Psoas muscle (tissue), 8 donors: Measurements from ENCODE around the gene MISP3. TPM values are rescaled to one million over a fixed set of nuclear protein-coding genes. Genes with fewer than 3 reads are reported as not detected.

ENCODE experiments used
- ATAC-seq, 4 donors: fragments of 200-7000 bp; cut with Tn5 transposase; one replicate each; pipeline ENCODE4 v1.9.1; 2020; ENCODE audit warnings: moderate library complexity in 3 of 4, mild to moderate bottlenecking in 2 of 4
- DNase-seq, 2 donors: peaks; one replicate each; pipeline ENCODE4 v3.0.0-alpha.2; 2020
- H3K27ac ChIP-seq: fragments of 200-600 bp; one replicate; pipeline ENCODE4 v1.8.0; 2022
- H3K27me3 ChIP-seq, 3 donors: fragments of 200-600 bp in 1 of 3; one replicate each; pipeline versions ENCODE4 v1.6.1 to v1.8.0; 2013 to 2022; ENCODE audit warnings: low read length in 2 of 3, mild to moderate bottlenecking in 2 of 3, moderate library complexity in 1 of 3; ENCODE audit not compliant: insufficient read depth in 3 of 3
- H3K36me3 ChIP-seq, 2 donors: fragments of 200-600 bp in 1 of 2; one replicate each; pipeline versions ENCODE4 v1.6.1 to v1.8.0; 2013 to 2022; ENCODE audit warnings: low read depth in 1 of 2, mild to moderate bottlenecking in 1 of 2, moderate library complexity in 1 of 2; ENCODE audit not compliant: insufficient read depth in 1 of 2
- H3K4me1 ChIP-seq: fragments of 200-600 bp; one replicate; pipeline ENCODE4 v1.8.0; 2022
- H3K4me3 ChIP-seq: fragments of 200-600 bp; one replicate; pipeline ENCODE4 v1.8.0; 2022; ENCODE audit warnings: mild to moderate bottlenecking
- H3K9me3 ChIP-seq: fragments of 200-600 bp; one replicate; pipeline ENCODE4 v1.8.0; 2022
- WGBS, 3 donors: extraction: QIAGEN DNeasy Blood & Tissue Kit; methylation state at CpG; one replicate each; pipeline versions ENCODE4 v1.1.6 to v1.1.7; 2013; 5-methylcytosine and 5-hydroxymethylcytosine counted together
- intact Hi-C, 2 donors: fragments of 100-400 bp; cut with DNase I; formaldehyde crosslinking; loops; one replicate each; pipeline versions ENCODE4 v1.11.0 to v1.14.2; 2022
- polyA plus RNA-seq, 3 donors: library from polyadenylated mRNA; stranded (reverse); fragments of 200-250 nt; gene quantifications; one replicate each; pipeline ENCODE4 v1.2.3, GENCODE V29; 2013
- total RNA-seq, 4 donors: library from RNA; stranded (reverse); fragmentation: NEBNext Ultra II Directional in 2 of 4; extraction: Animal tissue kit (Norgen Biotek cat#: 25700) in 2 of 4; gene quantifications; one replicate each; pipeline versions ENCODE4 v1.2.1 to v1.2.4, GENCODE V29; 2021 to 2023
- TF ChIP-seq, protein P1 (sequence below): fragments of 200-600 bp; IDR thresholded peaks from one replicate; pipeline ENCODE4 v1.8.0; 2022; ENCODE audit warnings: antibody characterized with exemption
- donor health status: healthy with polysubstance abuse.
- donor health status: DM: no; HTN: no; CAD: no; lungs with moderate emphysema.
- donor health status: Bipolar disorder and iron deficiency.
- donor health status: healthy.
- donor health status: DM: yes; HTN: yes; CAD: no.
- donor health status: DM: no; HTN: no; CAD: no.
- donor health status: DM: no; HTN: no; CAD: no.
- donor health status: DM: yes; HTN: yes; CAD: no.

The MISP3 gene
- total and polyA plus RNA-seq, 7 donors = 1.8 to 15.4 (median 2.8) TPM

DNA sequence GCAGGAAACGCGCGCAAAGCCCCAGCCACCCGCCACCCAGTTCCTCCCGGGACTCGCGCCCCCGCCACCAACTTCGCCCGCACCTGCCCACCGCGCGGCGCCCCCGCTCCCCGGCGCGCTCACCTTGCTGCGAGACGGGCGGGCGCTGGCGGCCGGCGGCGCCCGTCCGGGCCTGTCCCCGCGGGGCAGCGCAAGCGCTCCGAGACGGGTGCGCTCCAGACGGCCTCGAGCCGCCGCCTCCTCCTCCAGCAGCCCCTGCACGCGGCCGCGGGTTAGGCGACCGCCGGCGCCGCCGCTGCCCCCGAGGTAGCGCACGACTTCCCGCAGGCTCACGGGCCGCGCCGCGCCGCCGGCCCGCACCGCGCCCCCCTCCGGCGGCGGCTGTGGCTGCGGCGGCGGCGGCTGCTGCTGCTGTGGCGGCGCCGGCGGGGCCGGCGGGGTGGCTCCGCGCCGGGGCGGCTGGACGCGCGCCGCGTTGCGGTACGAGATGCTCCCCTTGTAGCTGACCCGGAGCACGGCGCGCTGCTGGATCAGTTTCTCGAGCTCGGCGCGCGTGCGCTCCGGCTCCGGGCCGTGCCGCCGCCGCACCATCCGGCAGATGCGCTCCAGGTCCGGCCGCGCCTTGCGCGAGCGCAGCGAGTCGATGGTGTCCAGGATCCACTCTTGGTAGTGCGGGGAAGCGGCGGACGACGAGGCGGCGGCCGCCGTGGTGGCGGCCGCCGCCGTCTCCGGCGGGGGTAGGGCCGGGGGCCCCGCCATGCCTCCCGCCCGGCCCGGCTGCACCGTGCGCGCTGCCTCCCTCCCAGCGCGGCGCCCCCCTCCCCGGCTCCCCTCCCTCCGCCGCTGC lies 17.3 kb downstream of the MISP3 start:
- peak; percentile 69 to 74 for DNase-seq
- Histone ChIP-seq H3K27ac (peak overlapping the region; percentile 89), H3K36me3 (peaks cover 0 to 28% of the 10 kb centered on the region in 2 donors), H3K27me3 (no peaks in the 10 kb centered on the region), H3K4me3 (peak overlapping the region; percentile 89), H3K9me3 (peaks cover 10% of the 10 kb centered on the region), H3K4me1 (peaks cover 6% of the 10 kb centered on the region)
- peak; percentile 5 to 25 (median 18) for ATAC-seq
- intact Hi-C loops = no loop called here
- WGBS, 3 donors = 0 to 1% (median 1%) methylated on average over 24 to 132 of the region's 142 CpGs
- TF ChIP-seq, protein P1, sequence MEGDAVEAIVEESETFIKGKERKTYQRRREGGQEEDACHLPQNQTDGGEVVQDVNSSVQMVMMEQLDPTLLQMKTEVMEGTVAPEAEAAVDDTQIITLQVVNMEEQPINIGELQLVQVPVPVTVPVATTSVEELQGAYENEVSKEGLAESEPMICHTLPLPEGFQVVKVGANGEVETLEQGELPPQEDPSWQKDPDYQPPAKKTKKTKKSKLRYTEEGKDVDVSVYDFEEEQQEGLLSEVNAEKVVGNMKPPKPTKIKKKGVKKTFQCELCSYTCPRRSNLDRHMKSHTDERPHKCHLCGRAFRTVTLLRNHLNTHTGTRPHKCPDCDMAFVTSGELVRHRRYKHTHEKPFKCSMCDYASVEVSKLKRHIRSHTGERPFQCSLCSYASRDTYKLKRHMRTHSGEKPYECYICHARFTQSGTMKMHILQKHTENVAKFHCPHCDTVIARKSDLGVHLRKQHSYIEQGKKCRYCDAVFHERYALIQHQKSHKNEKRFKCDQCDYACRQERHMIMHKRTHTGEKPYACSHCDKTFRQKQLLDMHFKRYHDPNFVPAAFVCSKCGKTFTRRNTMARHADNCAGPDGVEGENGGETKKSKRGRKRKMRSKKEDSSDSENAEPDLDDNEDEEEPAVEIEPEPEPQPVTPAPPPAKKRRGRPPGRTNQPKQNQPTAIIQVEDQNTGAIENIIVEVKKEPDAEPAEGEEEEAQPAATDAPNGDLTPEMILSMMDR = no peak

DNA sequence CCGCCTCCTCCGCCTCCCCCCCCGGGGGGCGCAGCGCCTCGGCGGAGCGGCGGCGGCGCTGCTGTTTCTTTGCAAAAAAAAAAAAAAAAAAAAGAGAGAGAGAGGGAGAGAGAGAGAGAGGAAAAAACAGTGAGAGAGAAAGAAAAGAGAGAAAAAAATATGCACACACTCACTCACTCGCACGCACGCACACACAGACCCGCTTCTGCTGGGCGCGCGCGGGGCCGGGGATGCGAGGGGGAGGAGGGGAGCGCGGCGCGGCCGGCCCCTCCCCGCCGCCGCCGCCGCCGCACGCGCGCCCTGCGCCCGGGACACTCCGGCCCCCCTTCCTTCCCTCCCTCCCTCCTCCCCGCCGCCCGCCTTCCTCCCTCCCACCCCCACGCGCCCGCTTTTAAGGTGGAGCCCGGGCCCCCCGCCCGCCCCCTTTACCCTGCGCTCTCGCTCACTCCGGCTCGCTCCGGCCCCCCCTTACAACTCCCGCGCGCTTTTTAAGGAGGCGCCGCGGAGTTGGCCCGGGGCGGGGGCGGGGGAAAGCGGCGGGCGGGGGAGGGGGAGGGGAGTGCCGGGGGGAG lies 18.0 kb downstream of the MISP3 start, which contains the start of gene SAMD1:
TSS of gene SAMD1 (minus strand) at position 243 of the 572 bp plus-strand sequence.
- intact Hi-C loops = no loop called here
- H3K4me3 ChIP-seq = peak within 1 kb of the TSS; percentile 89
- DNase-seq (peak; percentile 96), ATAC-seq (peak; percentile 62 to 77 (median 73))
- H3K27me3 ChIP-seq = no peaks in the 10 kb centered on the region
- peaks cover 10% of the 10 kb centered on the region for H3K9me3 ChIP-seq
- H3K27ac ChIP-seq = peak within 1 kb of the TSS; percentile 89
- H3K4me1 ChIP-seq = peaks cover 6% of the 10 kb centered on the region
- TF ChIP-seq, protein P1 = no peak
- 0 to 1% methylated on average over 18 to 41 of the region's 65 CpGs; no CpG with 5 or more reads in 1 of the 3 donors for WGBS, 3 donors
- peaks cover 0 to 29% of the 10 kb centered on the region in 2 donors for H3K36me3 ChIP-seq

DNA sequence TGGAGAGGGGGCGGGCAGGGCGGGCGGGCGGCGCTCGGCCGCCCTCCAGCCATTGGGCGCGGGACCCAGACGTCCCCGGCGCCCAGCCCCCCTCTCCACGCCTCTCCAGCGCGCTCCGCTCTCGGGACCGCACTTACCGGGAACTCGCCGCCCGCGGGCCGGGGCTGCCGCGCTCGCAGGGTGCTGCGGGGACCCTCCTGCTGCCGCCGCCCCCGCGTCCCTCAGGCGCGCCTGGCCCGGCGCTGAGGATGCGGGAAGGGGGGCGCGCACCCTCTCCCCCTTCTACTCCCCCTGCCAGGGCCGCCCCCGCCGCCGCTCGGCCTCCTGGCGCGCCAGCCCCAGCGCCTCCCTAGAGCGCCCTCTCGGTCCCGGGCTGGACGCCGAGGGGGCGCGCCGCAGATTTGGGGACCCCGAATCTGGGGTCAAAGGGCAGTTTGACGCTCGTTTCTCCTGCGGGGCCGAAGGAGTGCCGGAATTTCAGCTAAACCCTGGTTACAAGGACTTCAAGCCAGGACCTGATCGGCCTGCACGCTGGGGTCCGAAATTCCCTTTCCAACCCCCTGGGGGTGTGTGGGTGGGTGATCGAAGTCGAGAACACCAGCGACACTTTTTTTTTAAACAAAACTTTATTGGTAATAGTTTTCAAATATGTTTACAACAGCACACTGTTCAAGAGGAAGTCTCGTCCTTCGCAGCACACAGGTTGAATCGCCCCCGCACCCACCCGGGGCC lies 18.7 kb downstream of the MISP3 start:
- Histone ChIP-seq H3K4me3 (peak overlapping the region; percentile 89), H3K27ac (peak overlapping the region; percentile 89), H3K9me3 (peaks cover 10% of the 10 kb centered on the region), H3K4me1 (peaks cover 6% of the 10 kb centered on the region), H3K27me3 (no peaks in the 10 kb centered on the region), H3K36me3 (peaks cover 0 to 33% of the 10 kb centered on the region in 2 donors)
- TF ChIP-seq, protein P1 = no peak
- WGBS, 3 donors = 0 to 1% (median 1%) methylated on average over 25 to 71 of the region's 72 CpGs
- intact Hi-C loops = no loop called here
- ATAC-seq = peak; percentile 77 to 87 (median 81)
- no peak for DNase-seq

DNA sequence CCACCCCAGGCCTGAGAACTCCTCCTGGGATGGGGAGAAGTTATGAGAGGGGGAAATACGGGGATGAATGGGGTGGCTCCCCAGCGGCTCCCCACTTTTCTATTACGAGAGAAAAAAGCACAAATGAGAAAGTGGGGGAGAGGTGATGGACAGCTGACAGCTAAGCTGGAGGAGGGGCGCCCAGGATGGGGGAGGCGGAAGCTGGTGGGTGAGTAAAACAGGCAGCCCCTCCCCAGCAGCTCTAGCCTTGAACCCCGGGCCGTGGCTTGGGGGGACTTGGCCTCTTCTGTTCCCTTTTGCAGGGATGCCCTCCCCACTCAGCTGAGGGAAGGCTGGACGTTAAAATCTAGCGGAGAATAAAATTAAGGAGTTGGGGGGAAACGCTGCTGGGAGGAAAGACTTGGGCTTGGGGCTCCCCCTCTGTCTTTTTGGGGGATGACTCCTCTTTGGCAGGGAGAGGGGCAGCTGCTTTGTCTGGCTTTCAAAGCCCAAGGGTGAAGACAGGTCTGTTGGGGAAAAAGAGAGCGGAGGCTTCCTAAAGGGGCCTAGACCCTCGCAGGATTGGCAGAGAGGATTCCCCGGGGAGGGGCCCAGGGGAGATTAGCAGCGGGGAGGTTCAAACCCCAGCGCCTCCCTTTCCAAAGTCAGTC lies 19.4 kb downstream of the MISP3 start:
- H3K9me3 ChIP-seq = peaks cover 10% of the 10 kb centered on the region
- DNase-seq (no peak), ATAC-seq (peak in 3 of 4 donors; percentile 1 to 8 (median 4))
- intact Hi-C loops = loop anchor here in 1 of 2 donors (1.0 kb wide), 1 partner anchor 44 kb away; the partner anchor contains the start of gene ASF1B
- peak overlapping the region; percentile 89 for H3K4me3 ChIP-seq
- H3K36me3 ChIP-seq = peaks cover 0 to 33% of the 10 kb centered on the region in 2 donors
- WGBS, 3 donors = 20 to 30% (median 25%) methylated on average over 14 to 15 of the region's 15 CpGs
- TF ChIP-seq, protein P1 = no peak
- H3K4me1 ChIP-seq = peaks cover 6% of the 10 kb centered on the region
- H3K27ac ChIP-seq = peak overlapping the region; percentile 89
- no peaks in the 10 kb centered on the region for H3K27me3 ChIP-seq
